ENCODE results near the gene U2AF2.

- TF ChIP-seq ZNF114 (CRISPR knock-in tag; IDR thresholded peaks at IDR 0.05), result no peak
- TF ChIP-seq, protein P1, sequence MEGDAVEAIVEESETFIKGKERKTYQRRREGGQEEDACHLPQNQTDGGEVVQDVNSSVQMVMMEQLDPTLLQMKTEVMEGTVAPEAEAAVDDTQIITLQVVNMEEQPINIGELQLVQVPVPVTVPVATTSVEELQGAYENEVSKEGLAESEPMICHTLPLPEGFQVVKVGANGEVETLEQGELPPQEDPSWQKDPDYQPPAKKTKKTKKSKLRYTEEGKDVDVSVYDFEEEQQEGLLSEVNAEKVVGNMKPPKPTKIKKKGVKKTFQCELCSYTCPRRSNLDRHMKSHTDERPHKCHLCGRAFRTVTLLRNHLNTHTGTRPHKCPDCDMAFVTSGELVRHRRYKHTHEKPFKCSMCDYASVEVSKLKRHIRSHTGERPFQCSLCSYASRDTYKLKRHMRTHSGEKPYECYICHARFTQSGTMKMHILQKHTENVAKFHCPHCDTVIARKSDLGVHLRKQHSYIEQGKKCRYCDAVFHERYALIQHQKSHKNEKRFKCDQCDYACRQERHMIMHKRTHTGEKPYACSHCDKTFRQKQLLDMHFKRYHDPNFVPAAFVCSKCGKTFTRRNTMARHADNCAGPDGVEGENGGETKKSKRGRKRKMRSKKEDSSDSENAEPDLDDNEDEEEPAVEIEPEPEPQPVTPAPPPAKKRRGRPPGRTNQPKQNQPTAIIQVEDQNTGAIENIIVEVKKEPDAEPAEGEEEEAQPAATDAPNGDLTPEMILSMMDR (conservative IDR thresholded peaks at IDR 0.05; ENCODE audit: low read depth in 2 of 2), result no peak
Observed at GRCh38 chr19:55673889-55674288, 19.1 kb downstream of the U2AF2 start.

Data from GM23338 (cell line).